ENCODE results near the gene NAPA.
"Not testable (repeated sequence)": the region's sequence is repeated elsewhere in the genome, so short reads cannot be mapped to it uniquely, and the experiment has no call there.

Gene NAPA

DNA sequence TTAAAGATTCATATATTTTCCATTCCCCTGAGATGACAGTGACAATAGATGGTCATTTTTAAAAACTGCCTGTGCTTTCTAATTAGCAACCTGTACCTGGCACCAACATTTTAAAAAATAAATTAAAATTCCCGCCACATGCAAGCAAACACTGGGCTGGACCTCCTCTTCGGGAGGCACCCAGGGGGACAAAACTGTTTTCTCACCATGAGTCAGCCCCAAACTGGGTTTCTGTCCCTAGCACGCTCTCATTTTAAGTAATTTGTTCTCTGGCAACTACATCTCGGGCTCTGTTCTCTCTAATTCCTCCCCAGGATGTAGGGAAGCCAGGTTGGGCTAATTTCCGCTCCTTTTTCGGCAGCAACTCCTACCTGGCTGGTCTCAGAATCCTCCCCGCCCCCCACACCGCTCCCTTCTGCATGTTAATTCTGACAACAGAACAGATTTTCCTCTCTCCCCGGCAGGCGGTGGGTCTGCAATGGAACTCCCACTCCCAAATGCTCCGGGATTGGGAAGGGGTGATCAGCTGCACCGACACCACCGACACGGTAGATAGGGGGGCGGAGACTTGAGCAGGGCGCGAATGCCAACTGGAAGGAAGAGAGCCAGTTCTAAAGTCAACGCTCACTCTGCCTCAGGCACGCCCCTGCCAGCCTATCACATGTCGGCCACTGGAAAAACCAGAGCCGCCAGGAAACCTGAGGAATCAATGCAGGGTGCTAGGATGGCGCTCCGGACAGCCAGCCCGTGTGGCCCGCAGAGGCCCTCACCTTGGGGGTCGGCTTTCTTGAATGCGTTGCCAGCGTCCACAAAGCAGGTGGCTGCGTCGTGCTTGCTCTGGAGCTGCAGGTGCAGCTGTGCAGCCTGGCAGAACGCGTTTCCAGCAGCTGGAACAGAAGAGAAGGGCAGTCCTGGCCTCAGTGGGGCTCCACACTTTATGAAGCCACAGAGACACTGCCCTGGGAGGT is 14.7 kb downstream of the NAPA start:
- no peak for DNase-seq

DNA sequence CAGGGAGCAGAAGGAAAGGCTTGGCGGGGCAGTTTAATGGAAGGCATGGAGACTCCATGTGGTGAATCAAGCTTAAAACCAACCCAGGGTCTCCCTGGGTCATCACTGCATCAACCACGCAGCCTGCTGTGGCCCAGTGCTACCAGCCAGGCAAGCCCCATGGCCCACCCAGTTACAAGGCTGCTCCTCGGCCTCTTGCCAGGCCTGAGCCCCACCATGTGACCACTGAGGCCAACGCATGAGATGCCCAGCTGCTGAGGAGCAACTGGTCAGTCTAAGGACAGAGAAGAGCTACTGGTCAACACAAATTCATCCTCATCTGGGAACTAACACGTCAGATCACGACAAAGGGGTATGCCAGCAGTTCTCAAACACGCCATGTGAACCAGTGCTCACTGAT is 15.5 kb downstream of the NAPA start:
- no peak for DNase-seq

- DNase-seq: no peak
Observed at GRCh38 chr19:47498561-47498960, 16.3 kb downstream of the NAPA start.

- no peak for DNase-seq
Observed at GRCh38 chr19:47497821-47498520, 16.9 kb downstream of the NAPA start.

- DNase-seq: no peak
Observed at GRCh38 chr19:47497050-47497766, 17.7 kb downstream of the NAPA start.

GRCh38 chr19:47495478-47496372 is 19.1 kb downstream of the NAPA start:
- DNase-seq: no peak

DNA sequence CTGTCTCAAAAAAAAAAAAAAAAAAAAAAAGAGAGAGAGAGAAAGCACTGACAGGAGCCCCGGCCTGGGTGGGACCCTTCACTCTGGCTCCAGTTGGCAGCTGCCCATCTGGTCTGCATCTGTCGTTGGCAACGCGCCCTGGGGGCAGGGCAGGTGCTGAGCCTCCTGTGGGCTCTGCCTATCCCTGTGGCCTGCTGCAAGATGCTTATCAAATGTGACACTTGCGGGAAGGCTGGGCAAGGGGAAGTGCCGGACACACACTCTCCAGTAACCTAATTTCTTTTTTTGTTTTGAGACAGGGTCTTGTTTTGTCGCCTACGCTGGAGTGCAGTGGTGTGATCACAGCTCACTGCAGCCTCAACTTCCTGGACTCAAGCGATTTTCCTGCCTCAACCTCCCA is 20.1 kb downstream of the NAPA start:
- no peak for DNase-seq

DNA sequence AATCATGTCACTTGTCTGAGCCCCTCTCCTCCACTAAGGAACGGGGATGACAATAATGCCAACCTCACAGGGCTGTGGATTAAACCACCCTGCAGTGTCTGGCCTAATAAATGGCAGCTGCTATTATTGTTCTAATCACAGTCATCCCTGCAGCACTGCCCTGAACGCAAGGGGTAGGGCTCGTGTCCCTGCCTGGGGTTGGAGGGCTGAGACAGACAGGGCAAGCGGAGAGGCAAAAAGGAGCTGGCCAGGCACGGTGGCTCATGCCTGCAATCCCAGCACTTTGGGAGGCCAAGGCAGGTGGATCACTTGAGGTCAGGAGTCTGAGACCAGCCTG is 20.7 kb downstream of the NAPA start:
- DNase-seq: no peak

- DNase-seq: no peak
Observed at GRCh38 chr19:47493378-47494210, 21.3 kb downstream of the NAPA start.

DNA sequence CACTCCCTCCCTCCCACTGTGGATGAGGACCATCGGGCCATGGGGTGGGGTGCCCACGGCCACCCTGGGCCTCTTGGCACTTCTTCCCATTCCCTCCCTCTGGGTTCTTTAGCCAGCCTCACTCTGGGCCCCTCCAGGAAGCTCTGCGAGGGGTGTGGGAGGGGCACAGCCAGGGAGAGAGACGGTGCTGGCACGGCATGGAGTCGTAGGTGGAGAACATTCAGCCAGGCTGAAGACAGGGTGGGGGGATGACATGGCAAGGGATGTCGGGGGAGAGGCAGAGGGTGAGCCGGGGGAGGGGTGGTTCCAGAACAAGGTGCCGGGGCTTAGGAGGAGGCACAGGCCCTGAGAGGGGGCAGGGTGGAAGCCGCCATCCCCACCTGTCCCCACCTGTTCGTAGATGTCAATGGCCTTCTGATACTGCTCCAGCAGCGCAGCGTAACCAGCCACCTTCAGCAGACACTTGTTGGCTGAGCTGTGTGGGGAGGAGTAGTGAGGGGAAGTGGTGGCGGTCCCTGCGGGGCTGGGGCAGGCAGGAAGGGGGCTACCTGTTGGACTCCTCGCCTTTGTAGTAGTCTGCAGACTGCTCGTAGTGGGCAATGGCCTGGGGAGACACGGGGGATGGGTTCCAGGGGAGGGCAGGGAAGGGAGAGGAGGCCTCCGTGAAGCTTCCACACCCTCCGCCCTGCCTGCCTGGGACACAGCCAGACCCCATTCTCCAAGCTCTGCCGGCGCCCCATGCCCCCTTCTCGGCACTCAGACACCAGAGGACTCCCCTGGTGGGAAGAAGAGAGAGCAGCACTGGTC is 22.1 kb downstream of the NAPA start:
- no peak for DNase-seq

GRCh38 chr19:47492137-47492533 is 22.7 kb downstream of the NAPA start:
- DNase-seq: no peak

GRCh38 chr19:47491358-47492136 is 23.3 kb downstream of the NAPA start:
- no peak for DNase-seq

GRCh38 chr19:47490847-47491246 is 24.0 kb downstream of the NAPA start:
- no peak for DNase-seq

- no peak for DNase-seq
Observed at GRCh38 chr19:47490031-47490430, 24.8 kb downstream of the NAPA start.

- no peak for DNase-seq
Observed at GRCh38 chr19:47489072-47489914, 25.6 kb downstream of the NAPA start.

DNA sequence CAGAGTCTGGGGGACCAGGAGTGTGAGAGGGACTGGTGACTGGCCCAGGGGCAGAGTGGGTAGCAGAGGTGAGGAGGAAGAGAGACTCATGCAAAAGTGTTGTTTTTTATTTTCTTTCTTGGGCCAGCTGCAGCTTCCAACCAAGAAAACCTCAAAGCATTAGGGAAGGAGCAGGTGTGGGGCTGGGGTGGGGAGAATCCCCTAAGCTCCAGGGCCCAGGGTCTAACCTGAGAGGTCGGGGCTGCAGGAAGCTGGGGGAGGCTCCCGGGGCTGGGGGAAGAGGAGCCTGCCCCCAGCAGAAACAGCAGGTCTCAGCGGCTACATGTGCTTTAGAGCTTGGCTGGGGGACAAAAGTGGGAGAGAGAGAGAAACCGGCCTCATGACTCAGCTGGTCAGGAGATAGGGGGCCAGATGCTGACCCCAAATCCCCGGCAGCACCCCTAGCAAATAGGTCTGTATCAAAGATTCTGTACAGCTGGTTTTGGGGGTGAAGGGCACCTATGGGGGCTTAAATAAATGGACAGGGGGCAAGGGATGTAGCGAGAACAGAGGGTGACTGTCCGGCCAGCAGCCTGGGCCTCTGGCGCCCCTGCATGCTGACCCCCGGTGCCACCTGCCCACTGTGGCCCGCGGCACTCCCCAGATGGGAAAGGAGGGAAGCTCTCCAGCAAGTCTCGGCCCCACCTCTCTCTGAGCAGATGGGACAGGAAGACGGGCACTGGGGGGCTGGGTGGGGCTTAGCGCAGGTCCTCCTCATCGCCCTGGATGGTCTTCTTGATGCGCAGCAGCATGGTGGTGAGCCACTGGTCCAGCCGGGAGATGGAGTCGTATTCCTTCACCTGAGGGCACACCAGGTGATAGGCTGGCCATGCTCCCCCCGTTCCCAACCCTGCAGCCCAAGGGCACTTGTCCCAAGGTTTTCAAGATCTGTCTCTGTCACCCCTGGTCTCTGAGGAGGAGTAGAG is 27.0 kb downstream of the NAPA start:
- no peak for DNase-seq

DNA sequence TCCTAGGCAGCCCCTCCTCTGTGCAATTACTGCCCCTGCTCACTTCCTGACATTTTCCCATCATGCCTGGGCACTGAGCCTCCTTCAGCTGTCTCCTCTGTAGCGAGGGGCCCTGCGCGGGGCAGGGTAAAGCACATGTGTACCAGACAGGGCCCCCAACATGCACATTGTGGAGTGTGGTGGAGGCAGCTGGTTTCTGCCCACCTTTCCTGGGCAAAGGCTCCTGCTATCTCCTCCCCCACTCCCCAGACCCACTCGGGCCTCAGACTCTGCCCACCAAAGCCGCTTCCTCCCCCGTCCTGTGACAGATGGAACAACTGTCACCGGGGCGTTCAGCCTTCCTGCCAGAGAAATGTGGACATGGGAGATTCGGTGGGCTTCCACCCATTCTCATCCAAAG is 28.0 kb downstream of the NAPA start:
- no peak for DNase-seq

DNA sequence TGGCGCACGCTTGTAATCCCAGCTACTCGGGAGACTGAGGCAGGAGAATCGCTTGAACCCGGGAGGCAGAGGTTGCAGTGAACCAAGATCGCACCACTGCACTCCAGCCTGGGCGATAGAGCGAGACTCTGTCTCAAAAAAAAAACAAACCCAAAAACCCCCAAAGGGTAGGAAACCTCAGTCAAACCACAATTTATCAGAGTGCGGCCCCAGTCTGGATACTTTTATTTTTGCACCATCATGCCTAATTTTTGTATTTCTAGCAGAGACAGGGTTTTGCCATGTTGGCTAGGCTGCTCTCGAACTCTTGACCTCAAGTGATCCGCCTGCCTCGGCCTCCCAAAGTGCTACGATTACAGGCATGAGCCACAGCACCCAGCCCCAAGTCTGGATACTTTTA is 28.6 kb downstream of the NAPA start:
- not testable (repeated sequence) for DNase-seq

Measured in activated CD4-positive, CD25-positive, alpha-beta regulatory T cell treated with anti-CD3 and anti-CD28 coated beads, Interleukin-2, amount 50 U/mL, for 72 hours (primary cell).